IMR-90 (cell line): ENCODE measurements around the gene MCCD1. TPM values are rescaled to one million over a fixed set of nuclear protein-coding genes. Genes with fewer than 3 reads are reported as not detected.

Experiments used
- ATAC-seq: fragments of 200-7000 bp; cut with Tn5 transposase; 2 replicates; pipeline ENCODE4 v1.9.1; 2020; ENCODE audit warnings: low read depth, mild to moderate bottlenecking, moderate library complexity
- BruUV-seq: library from RNA; stranded (reverse); fragments of 400-500 nt; replicated peaks from 2 replicates; lab custom pipeline; 2021; lab: Mats Ljungman, UMichigan
- CTCF ChIA-PET: fragments of 300-600 bp; formaldehyde crosslinking; extraction: SDS; loops from one replicate; lab custom pipeline; 2021; ENCODE audit warnings: antibody characterized with exemption; lab: Yijun Ruan, JAX
- POLR2A ChIA-PET: fragments of 300-600 bp; sonication (Branson Sonifier 250); formaldehyde crosslinking; loops from one replicate; lab custom pipeline; 2022; ENCODE audit warnings: antibody characterized with exemption; ENCODE audit not compliant: unreplicated experiment; lab: Charles Lee
- DNase-seq: peaks from one replicate; pipeline ENCODE4 v3.0.0; 2013
- H2AFZ ChIP-seq: replicated peaks from 2 replicates; pipeline ENCODE3; 2013; ENCODE audit warnings: low read length, mild to moderate bottlenecking; ENCODE audit not compliant: poor library complexity
- H2AK5ac ChIP-seq: 2 replicates; pipeline ENCODE4 v1.6.1; 2013; ENCODE audit warnings: low read depth, low read length, inconsistent platforms
- H2AK9ac ChIP-seq: replicated peaks from 2 replicates; pipeline ENCODE3; 2013; ENCODE audit warnings: mild to moderate bottlenecking, low read depth, low read length, moderate library complexity; ENCODE audit not compliant: poor library complexity
- H2BK120ac ChIP-seq: 2 replicates; pipeline ENCODE4 v1.6.1; 2013; ENCODE audit warnings: low read depth, low read length, inconsistent platforms
- H2BK15ac ChIP-seq: 3 replicates; pipeline ENCODE4 v1.6.1; 2013; ENCODE audit warnings: low read depth, low read length, inconsistent platforms
- H2BK20ac ChIP-seq: 2 replicates; pipeline ENCODE4 v1.6.1; 2013; ENCODE audit warnings: low read depth, mild to moderate bottlenecking, inconsistent platforms, low read length, moderate library complexity
- H2BK5ac ChIP-seq: 2 replicates; pipeline ENCODE4 v1.6.1; 2013; ENCODE audit warnings: mild to moderate bottlenecking, low read depth, low read length, inconsistent platforms; ENCODE audit not compliant: poor library complexity, severe bottlenecking
- H3K14ac ChIP-seq: replicated peaks from 2 replicates; pipeline ENCODE4 v1.6.1; 2013; ENCODE audit warnings: low read depth, low read length, inconsistent platforms
- H3K18ac ChIP-seq: 2 replicates; pipeline ENCODE4 v1.6.1; 2013; ENCODE audit warnings: low read depth, low read length, control low read depth
- H3K23ac ChIP-seq: 2 replicates; pipeline ENCODE4 v1.6.1; 2013; ENCODE audit warnings: low read depth, low read length, inconsistent platforms
- H3K27ac ChIP-seq: 2 replicates; pipeline ENCODE4 v1.5.1; 2013; ENCODE audit warnings: mild to moderate bottlenecking, control low read depth, low read length; ENCODE audit not compliant: insufficient read depth
- H3K27me3 ChIP-seq: 2 replicates; pipeline ENCODE4 v1.6.1; 2013; ENCODE audit warnings: low read length; ENCODE audit not compliant: control insufficient read depth, insufficient read depth
- H3K36me3 ChIP-seq: 2 replicates; pipeline ENCODE4 v1.6.1; 2013; ENCODE audit warnings: low read length, mixed read lengths; ENCODE audit not compliant: control insufficient read depth, insufficient read depth
- H3K4ac ChIP-seq: 2 replicates; pipeline ENCODE4 v1.6.1; 2013; ENCODE audit warnings: low read depth, low read length, inconsistent platforms
- H3K4me1 ChIP-seq: 2 replicates; pipeline ENCODE4 v1.6.1; 2013; ENCODE audit warnings: low read length, mixed read lengths; ENCODE audit not compliant: control insufficient read depth, insufficient read depth
- H3K4me2 ChIP-seq: 2 replicates; pipeline ENCODE4 v1.6.1; 2013; ENCODE audit warnings: low read depth, mild to moderate bottlenecking, control low read depth, low read length, moderate library complexity
- H3K4me3 ChIP-seq: 2 replicates; pipeline ENCODE4 v1.5.1; 2013; ENCODE audit warnings: low read depth, mild to moderate bottlenecking, control low read depth, low read length, moderate library complexity; ENCODE audit not compliant: insufficient read depth
- H3K56ac ChIP-seq: 2 replicates; pipeline ENCODE4 v1.6.1; 2013; ENCODE audit warnings: low read length, inconsistent platforms; ENCODE audit not compliant: insufficient read depth; ENCODE audit errors: extremely low read depth
- H3K79me1 ChIP-seq, 2 experiments: 2 replicates each; pipeline ENCODE4 v1.6.1; 2013; ENCODE audit warnings: low read length in 2 of 2, inconsistent platforms in 1 of 2, low read depth in 1 of 2
- H3K9ac ChIP-seq: 2 replicates; pipeline ENCODE4 v1.6.1; 2013; ENCODE audit warnings: low read depth, low read length, control low read depth
- H3K9me1 ChIP-seq: 2 replicates; pipeline ENCODE4 v1.6.1; 2013; ENCODE audit warnings: low read length, inconsistent platforms; ENCODE audit not compliant: insufficient read depth
- H3K9me3 ChIP-seq: 2 replicates; pipeline ENCODE4 v1.6.1; 2013; ENCODE audit warnings: low read length; ENCODE audit not compliant: control insufficient read depth, insufficient read depth
- H4K20me1 ChIP-seq: 2 replicates; pipeline ENCODE4 v1.6.1; 2013; ENCODE audit warnings: low read length, inconsistent platforms; ENCODE audit not compliant: insufficient read depth
- H4K5ac ChIP-seq: 2 replicates; pipeline ENCODE4 v1.6.1; 2013; ENCODE audit warnings: mild to moderate bottlenecking, low read depth, low read length, control low read depth
- H4K8ac ChIP-seq, 2 experiments: 2 replicates each; pipeline ENCODE4 v1.6.1; 2013; ENCODE audit warnings: low read depth in 2 of 2, low read length in 2 of 2, control low read depth in 1 of 2, inconsistent platforms in 1 of 2
- H4K91ac ChIP-seq: 2 replicates; pipeline ENCODE4 v1.6.1; 2013; ENCODE audit warnings: low read depth, low read length, inconsistent platforms; ENCODE audit not compliant: insufficient read depth
- CEBPB ChIP-seq: IDR thresholded peaks from 2 replicates; pipeline ENCODE4 v1.6.1; 2012; ENCODE audit warnings: low read depth, low read length, improper control_type of control experiment
- CTCF ChIP-seq: conservative IDR thresholded peaks from 2 replicates; pipeline ENCODE4 v1.5.1; 2012; ENCODE audit warnings: mild to moderate bottlenecking, low read depth, low read length, improper control_type of control experiment
- ELK1 ChIP-seq: fragments of 150-350 bp; IDR thresholded peaks from 2 replicates; pipeline ENCODE4 v1.6.1; 2016; ENCODE audit warnings: low read depth, mild to moderate bottlenecking, low read length, moderate library complexity, borderline replicate concordance
- FOS ChIP-seq: fragments of 150-350 bp; IDR thresholded peaks from 2 replicates; pipeline ENCODE4 v1.6.1; 2016; ENCODE audit warnings: low read depth, low read length
- MAZ ChIP-seq: IDR thresholded peaks from 2 replicates; pipeline ENCODE4 v1.6.1; 2012; ENCODE audit warnings: low read depth, mild to moderate bottlenecking, low read length, improper control_type of control experiment, moderate library complexity, borderline replicate concordance
- MXI1 ChIP-seq: IDR thresholded peaks from 2 replicates; pipeline ENCODE4 v1.6.1; 2012; ENCODE audit warnings: low read depth, mild to moderate bottlenecking, low read length, moderate library complexity, borderline replicate concordance
- NFE2L2 ChIP-seq: fragments of 150-350 bp; IDR thresholded peaks from 2 replicates; pipeline ENCODE4 v1.6.1; 2016; ENCODE audit warnings: low read depth, mild to moderate bottlenecking, low read length
- POLR2A ChIP-seq: IDR thresholded peaks from 2 replicates; pipeline ENCODE4 v1.6.1; 2012; ENCODE audit warnings: mild to moderate bottlenecking, low read depth, low read length
- RAD21 ChIP-seq: IDR thresholded peaks from 2 replicates; pipeline ENCODE4 v1.6.1; 2012; ENCODE audit warnings: low read length, improper control_type of control experiment
- RFX5 ChIP-seq: IDR thresholded peaks from 2 replicates; pipeline ENCODE4 v1.8.0; 2012; ENCODE audit warnings: low read depth, mild to moderate bottlenecking, low read length, moderate library complexity
- SMC3 ChIP-seq: fragments of 150-350 bp; IDR thresholded peaks from 2 replicates; pipeline ENCODE4 v1.6.1; 2016; ENCODE audit warnings: low read depth, mild to moderate bottlenecking, antibody characterized with exemption, low read length, moderate library complexity
- USF2 ChIP-seq: fragments of 150-350 bp; IDR thresholded peaks from 2 replicates; pipeline ENCODE4 v1.6.1; 2017; ENCODE audit warnings: mild to moderate bottlenecking, antibody characterized with exemption, low read length, low read depth
- WGBS, 2 experiments: methylation state at CpG; one replicate each; pipeline versions ENCODE4 v1.1.5 to v1.1.7; 2013; ENCODE audit warnings: missing lambda C conversion rate in 2 of 2; ENCODE audit not compliant: insufficient read length in 1 of 2; ENCODE audit errors: extremely low coverage in 2 of 2; 5-methylcytosine and 5-hydroxymethylcytosine counted together
- dilution Hi-C: fragments of 300-500 bp; cut with HindIII; formaldehyde crosslinking; loops from one replicate; pipeline ENCODE4 v1.14.3; 2018; ENCODE audit warnings: low sequenced_read_pairs; ENCODE audit not compliant: unreplicated experiment
- in situ Hi-C: fragments of 300-500 bp; cut with MboI; formaldehyde crosslinking; loops from 3 replicates; pipeline ENCODE4 v1.14.3; 2019; ENCODE audit warnings: low sequenced_read_pairs, inconsistent platforms, mixed read lengths
- intact Hi-C: fragments of 100-400 bp; cut with micrococcal nuclease; formaldehyde crosslinking; loops from 2 replicates; pipeline ENCODE4 v1.10.0; 2022
- polyA plus RNA-seq, 3 experiments: library from polyadenylated mRNA; depleted of rRNA; stranded (reverse); fragments of >200 nt; gene quantifications; 2 replicates each; pipeline ENCODE4 v1.2.3, GENCODE V29; 2012; ENCODE audit warnings: low replicate concordance in 1 of 3
- total RNA-seq: library from RNA; depleted of rRNA; stranded (reverse); fragments of >200 nt; gene quantifications from 2 replicates; pipeline ENCODE4 v1.2.3, GENCODE V29; 2012

The MCCD1 gene
- total and polyA plus RNA-seq, 2 of the 4 experiments (the other 2 are of a cell fraction): not detected

GRCh38 chr6:31493875-31494694 is 34.7 kb upstream of the MCCD1 start:
- in situ Hi-C loops: loop anchor here (5.0 kb wide), 2 partner anchors 48 to 103 kb away; partner anchors contain the start of gene DDX39B
- 0 out of 2 replicates have a peak overlapping the region, but pooled peaks have one; percentile 11 for H4K5ac ChIP-seq
- dilution Hi-C loops: no loop called here
- 1% methylated on average over 44 of the region's 58 CpGs; no CpG with 5 or more reads in 1 of the 2 experiments for WGBS, 2 experiments
- peak overlapping the region; percentile 12 for H2BK5ac ChIP-seq
- H2BK120ac ChIP-seq: peak overlapping the region; percentile 46; the same call in 1 of the 2 replicates
- H4K20me1 ChIP-seq: peaks cover 4% of the 10 kb centered on the region; the same call in 1 of the 2 replicates
- H3K9me1 ChIP-seq: peaks cover 6% of the 10 kb centered on the region
- H3K4me2 ChIP-seq: peak overlapping the region; percentile 84
- H3K27me3 ChIP-seq: no peaks in the 10 kb centered on the region
- H3K36me3 ChIP-seq: no peaks in the 10 kb centered on the region
- peak overlapping the region; percentile 65; the same call in 1 of the 2 replicates for H4K91ac ChIP-seq
- peak overlapping the region in 1 of 2 experiments; percentile 93; a peak in 3 of 4 replicates for H4K8ac ChIP-seq
- H3K9me3 ChIP-seq: no peaks in the 10 kb centered on the region
- H3K4me1 ChIP-seq: peaks cover 3% of the 10 kb centered on the region
- no peak overlapping the region for H2BK15ac ChIP-seq
- peak overlapping the region; percentile 28; the same call in 1 of the 2 replicates for H3K56ac ChIP-seq
- peak overlapping the region; percentile 83 for H3K4ac ChIP-seq
- peak overlapping the region; percentile 59 for H3K4me3 ChIP-seq
- H3K14ac ChIP-seq: peak overlapping the region; percentile 94; the same call in 1 of the 2 replicates
- POLR2A ChIA-PET: interaction anchor here (0.6 to 0.7 kb wide), 2 partner anchors 48 to 51 kb away, joined by 3 to 8 read pairs; no protein-coding TSS in a partner anchor
- DNase-seq: peak; percentile 70
- ATAC-seq: peak; percentile 73
- H3K27ac ChIP-seq: peak overlapping the region; percentile 81; the same call in 1 of the 2 replicates
- no TSS peak for BruUV-seq
- CTCF ChIA-PET: interaction anchor here (0.6 to 3.1 kb wide), 3 partner anchors 45 to 104 kb away, joined by 3 to 20 read pairs (median 4); partner anchors contain the start of gene ATP6V1G2
- peak overlapping the region; percentile 92 for H3K23ac ChIP-seq
- no peak overlapping the region for H2BK20ac ChIP-seq
- peak overlapping the region; percentile 90 for H2AK9ac ChIP-seq
- H3K9ac ChIP-seq: peak overlapping the region; percentile 66
- intact Hi-C loops: loop anchor here (1.0 to 5.0 kb wide), 4 partner anchors 33 to 104 kb away; partner anchors contain the start of genes MCCD1 and MICA
- no peak overlapping the region for H2AK5ac ChIP-seq
- H3K79me1 ChIP-seq: peaks cover 7 to 37% of the 10 kb centered on the region in 2 experiments; a peak in 3 of 4 replicates
- no peak overlapping the region; the same call in 1 of the 2 replicates for H3K18ac ChIP-seq
- H2AFZ ChIP-seq: peak overlapping the region; percentile 94
- TF ChIP-seq RFX5 (no peak), SMC3 (peak; percentile 81), ELK1 (no peak), POLR2A (no peak), USF2 (no peak), FOS (no peak), RAD21 (peak; percentile 84), MAZ (peak; percentile 55; the same call in 1 of the 2 replicates), CEBPB (no peak), MXI1 (no peak), CTCF (peak; percentile 92), NFE2L2 (no peak)
